SK-N-MC (cell line): ENCODE data around the gene SLC2A4.

Source experiments
- EZH2 ChIP-seq: fragments of 200-600 bp; sonication (generic); IDR thresholded peaks from one replicate; pipeline ENCODE4 v1.6.1; 2017; ENCODE audit warnings: antibody characterized with exemption
- FOXP2 ChIP-seq: optimal IDR thresholded peaks from 2 replicates; pipeline ENCODE3; 2011; ENCODE audit warnings: mild to moderate bottlenecking, moderate library complexity; ENCODE audit not compliant: insufficient read depth; ENCODE audit errors: extremely low read length, control extremely low read depth
- POLR2AphosphoS5 ChIP-seq: IDR thresholded peaks from 2 replicates; pipeline ENCODE4 v1.6.1; 2012; ENCODE audit warnings: mild to moderate bottlenecking, low read depth, low read length, borderline replicate concordance

DNA sequence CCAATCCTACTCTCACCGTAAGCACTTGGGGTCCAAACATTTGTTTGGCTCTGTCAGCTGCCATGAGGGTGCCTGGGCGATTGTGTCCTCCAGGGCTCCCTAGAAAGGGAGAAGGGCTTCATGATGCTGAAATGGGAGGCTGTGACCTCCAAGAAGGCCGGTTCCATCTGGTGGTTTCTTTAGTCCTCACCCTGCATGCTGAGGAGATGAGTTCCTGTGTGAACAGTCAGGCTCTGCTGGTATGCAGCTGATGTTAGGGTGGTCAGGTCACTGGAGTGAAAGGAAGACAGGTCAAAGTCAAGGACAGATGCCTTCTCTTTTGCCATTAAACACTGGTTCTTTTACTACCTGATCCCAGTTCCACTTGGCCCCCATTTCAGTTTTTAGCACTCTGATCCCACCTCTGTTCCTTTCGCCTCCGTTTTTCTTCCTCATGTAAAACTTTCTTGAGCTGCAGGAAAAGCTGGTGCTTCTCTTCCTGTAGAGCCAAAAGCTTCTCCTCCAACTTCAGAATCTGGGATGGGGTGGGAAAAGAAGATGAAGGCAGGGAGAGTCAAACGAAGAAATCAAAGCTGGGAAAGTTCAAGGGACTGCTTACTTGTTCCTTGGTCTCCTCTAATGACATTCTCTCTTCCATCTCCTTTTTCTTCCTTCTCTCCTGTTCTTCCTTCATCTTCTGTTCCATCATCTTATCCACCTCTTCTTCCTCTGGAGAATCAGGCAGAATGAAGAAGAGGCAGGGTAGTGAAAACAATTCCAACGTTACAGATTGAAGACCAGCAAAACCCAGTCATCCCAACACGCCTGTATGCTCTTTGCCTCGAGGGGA is 32.6 kb downstream of the SLC2A4 start:
- TF ChIP-seq FOXP2: no peak
- no peak for TF ChIP-seq POLR2AphosphoS5
- no peak for TF ChIP-seq EZH2
